GM12878 (cell line): ENCODE data around the gene HIC1.

Experiments
- BHLHE40 ChIP-seq, 2 experiments: fragments of 450-650 bp in 1 of 2; IDR thresholded peaks; 2 replicates each; pipeline ENCODE4 v1.6.1; 2011 to 2017; ENCODE audit warnings: low read depth in 2 of 2, borderline replicate concordance in 1 of 2, improper control_type of control experiment in 1 of 2, low read length in 1 of 2, mild to moderate bottlenecking in 1 of 2
- CBFB ChIP-seq: IDR thresholded peaks from 2 replicates; pipeline ENCODE4 v1.6.1; 2016; ENCODE audit warnings: antibody characterized with exemption, low read depth
- CHD2 ChIP-seq: IDR thresholded peaks from 2 replicates; pipeline ENCODE4 v1.6.1; 2011; ENCODE audit warnings: low read depth, low read length, improper control_type of control experiment, borderline replicate concordance
- EZH2 ChIP-seq: IDR thresholded peaks from 2 replicates; pipeline ENCODE4 v1.6.1; 2012; ENCODE audit warnings: low read depth, mild to moderate bottlenecking, control low read depth, inconsistent platforms, low read length, borderline replicate concordance; ENCODE audit not compliant: control insufficient read depth
- GATAD2B ChIP-seq: fragments of 450-650 bp; conservative IDR thresholded peaks from 2 replicates; pipeline ENCODE4 v1.6.1; 2017; ENCODE audit warnings: low read depth, mild to moderate bottlenecking, moderate library complexity
- HCFC1 ChIP-seq: fragments of 150-350 bp; IDR thresholded peaks from 2 replicates; pipeline ENCODE4 v1.6.1; 2014; ENCODE audit warnings: low read length
- MXI1 ChIP-seq: fragments of 150-350 bp; IDR thresholded peaks from 2 replicates; pipeline ENCODE4 v1.6.1; 2011; ENCODE audit warnings: low read depth, mild to moderate bottlenecking, inconsistent platforms, low read length, improper control_type of control experiment
- NFIC ChIP-seq: IDR thresholded peaks from 2 replicates; pipeline ENCODE4 v1.6.1; 2012; ENCODE audit warnings: low read depth, mild to moderate bottlenecking, inconsistent platforms, low read length, moderate library complexity
- POLR2AphosphoS5 ChIP-seq: IDR thresholded peaks from 2 replicates; pipeline ENCODE4 v1.6.1; 2011; ENCODE audit warnings: mild to moderate bottlenecking, low read length, inconsistent platforms
- RAD21 ChIP-seq: IDR thresholded peaks from 2 replicates; pipeline ENCODE4 v1.6.1; 2011; ENCODE audit warnings: mild to moderate bottlenecking, low read depth, low read length, moderate library complexity; ENCODE audit not compliant: insufficient read depth
- RCOR1 ChIP-seq: conservative IDR thresholded peaks from 2 replicates; pipeline ENCODE4 v1.6.1; 2012; ENCODE audit warnings: low read depth, low read length, improper control_type of control experiment
- ZNF274 ChIP-seq: IDR thresholded peaks from one replicate; pipeline ENCODE4 v1.8.0; 2011; ENCODE audit not compliant: insufficient read length, insufficient read depth
- TF ChIP-seq, protein P1 (sequence below), 3 experiments: IDR thresholded peaks in 2 of 3; conservative IDR thresholded peaks in 1 of 3; 2 replicates each; pipeline ENCODE4 v1.5.1; 2011; ENCODE audit warnings: low read depth in 3 of 3, low read length in 3 of 3, mild to moderate bottlenecking in 3 of 3, control low read depth in 2 of 3, moderate library complexity in 2 of 3, inconsistent platforms in 1 of 3, mixed read lengths in 1 of 3; ENCODE audit not compliant: control insufficient read depth in 2 of 3, insufficient read depth in 1 of 3; ENCODE audit errors: extremely low read depth in 1 of 3
- TF ChIP-seq, protein P2 (sequence below): IDR thresholded peaks from 2 replicates; pipeline ENCODE4 v1.6.1; 2012; ENCODE audit warnings: mild to moderate bottlenecking, low read depth, low read length

GRCh38 chr17:2055292-2056205 lies 646 bp downstream of the HIC1 start:
- TF ChIP-seq, protein P1, sequence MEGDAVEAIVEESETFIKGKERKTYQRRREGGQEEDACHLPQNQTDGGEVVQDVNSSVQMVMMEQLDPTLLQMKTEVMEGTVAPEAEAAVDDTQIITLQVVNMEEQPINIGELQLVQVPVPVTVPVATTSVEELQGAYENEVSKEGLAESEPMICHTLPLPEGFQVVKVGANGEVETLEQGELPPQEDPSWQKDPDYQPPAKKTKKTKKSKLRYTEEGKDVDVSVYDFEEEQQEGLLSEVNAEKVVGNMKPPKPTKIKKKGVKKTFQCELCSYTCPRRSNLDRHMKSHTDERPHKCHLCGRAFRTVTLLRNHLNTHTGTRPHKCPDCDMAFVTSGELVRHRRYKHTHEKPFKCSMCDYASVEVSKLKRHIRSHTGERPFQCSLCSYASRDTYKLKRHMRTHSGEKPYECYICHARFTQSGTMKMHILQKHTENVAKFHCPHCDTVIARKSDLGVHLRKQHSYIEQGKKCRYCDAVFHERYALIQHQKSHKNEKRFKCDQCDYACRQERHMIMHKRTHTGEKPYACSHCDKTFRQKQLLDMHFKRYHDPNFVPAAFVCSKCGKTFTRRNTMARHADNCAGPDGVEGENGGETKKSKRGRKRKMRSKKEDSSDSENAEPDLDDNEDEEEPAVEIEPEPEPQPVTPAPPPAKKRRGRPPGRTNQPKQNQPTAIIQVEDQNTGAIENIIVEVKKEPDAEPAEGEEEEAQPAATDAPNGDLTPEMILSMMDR (IDR thresholded peaks at IDR 0.05 in 2 of 3, conservative IDR thresholded peaks at IDR 0.05 in 1 of 3; ENCODE audit: control insufficient read depth in 2 of 3, extremely low read depth in 1 of 3, insufficient read depth in 1 of 3, low read depth in 3 of 3, low read length in 3 of 3): no peak
- TF ChIP-seq NFIC: no peak
- no peak for TF ChIP-seq CBFB
- TF ChIP-seq GATAD2B: 0 out of 2 replicates have a peak, but pooled peaks have one; percentile 19
- TF ChIP-seq RAD21: no peak
- no peak for TF ChIP-seq HCFC1
- TF ChIP-seq POLR2AphosphoS5: peak; percentile 26; the same call in 1 of the 2 replicates
- no peak for TF ChIP-seq EZH2
- no peak for TF ChIP-seq RCOR1
- TF ChIP-seq BHLHE40 (IDR thresholded peaks at IDR 0.05; ENCODE audit: borderline replicate concordance in 1 of 2, low read depth in 2 of 2, low read length in 1 of 2): peak in 1 of 2 experiments; percentile 11; a peak in 1 of 4 replicates
- TF ChIP-seq, protein P2, sequence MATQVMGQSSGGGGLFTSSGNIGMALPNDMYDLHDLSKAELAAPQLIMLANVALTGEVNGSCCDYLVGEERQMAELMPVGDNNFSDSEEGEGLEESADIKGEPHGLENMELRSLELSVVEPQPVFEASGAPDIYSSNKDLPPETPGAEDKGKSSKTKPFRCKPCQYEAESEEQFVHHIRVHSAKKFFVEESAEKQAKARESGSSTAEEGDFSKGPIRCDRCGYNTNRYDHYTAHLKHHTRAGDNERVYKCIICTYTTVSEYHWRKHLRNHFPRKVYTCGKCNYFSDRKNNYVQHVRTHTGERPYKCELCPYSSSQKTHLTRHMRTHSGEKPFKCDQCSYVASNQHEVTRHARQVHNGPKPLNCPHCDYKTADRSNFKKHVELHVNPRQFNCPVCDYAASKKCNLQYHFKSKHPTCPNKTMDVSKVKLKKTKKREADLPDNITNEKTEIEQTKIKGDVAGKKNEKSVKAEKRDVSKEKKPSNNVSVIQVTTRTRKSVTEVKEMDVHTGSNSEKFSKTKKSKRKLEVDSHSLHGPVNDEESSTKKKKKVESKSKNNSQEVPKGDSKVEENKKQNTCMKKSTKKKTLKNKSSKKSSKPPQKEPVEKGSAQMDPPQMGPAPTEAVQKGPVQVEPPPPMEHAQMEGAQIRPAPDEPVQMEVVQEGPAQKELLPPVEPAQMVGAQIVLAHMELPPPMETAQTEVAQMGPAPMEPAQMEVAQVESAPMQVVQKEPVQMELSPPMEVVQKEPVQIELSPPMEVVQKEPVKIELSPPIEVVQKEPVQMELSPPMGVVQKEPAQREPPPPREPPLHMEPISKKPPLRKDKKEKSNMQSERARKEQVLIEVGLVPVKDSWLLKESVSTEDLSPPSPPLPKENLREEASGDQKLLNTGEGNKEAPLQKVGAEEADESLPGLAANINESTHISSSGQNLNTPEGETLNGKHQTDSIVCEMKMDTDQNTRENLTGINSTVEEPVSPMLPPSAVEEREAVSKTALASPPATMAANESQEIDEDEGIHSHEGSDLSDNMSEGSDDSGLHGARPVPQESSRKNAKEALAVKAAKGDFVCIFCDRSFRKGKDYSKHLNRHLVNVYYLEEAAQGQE: no peak
- TF ChIP-seq MXI1: 0 out of 2 replicates have a peak, but pooled peaks have one; percentile 13
- no peak for TF ChIP-seq ZNF274
- no peak for TF ChIP-seq CHD2
